Panc1 (cell line): Measurements from ENCODE around the gene CALCOCO2. TPM values are rescaled to one million over a fixed set of nuclear protein-coding genes. Genes with fewer than 3 reads are reported as not detected.
"Not testable (repeated sequence)": the region's sequence is repeated elsewhere in the genome, so short reads cannot be mapped to it uniquely, and the experiment has no call there.

Experiments used
- ATAC-seq: fragments of 200-7000 bp; cut with Tn5 transposase; 2 replicates; pipeline ENCODE4 v1.9.1; 2020; ENCODE audit warnings: mild to moderate bottlenecking, moderate library complexity
- BruUV-seq: library from RNA; stranded (reverse); fragments of 400-500 nt; replicated peaks from 2 replicates; lab custom pipeline; 2021; lab: Mats Ljungman, UMichigan
- CTCF ChIA-PET: fragments of 300-600 bp; sonication (Branson Sonifier 250); formaldehyde crosslinking; loops from one replicate; lab custom pipeline; 2022; ENCODE audit warnings: antibody characterized with exemption; lab: Charles Lee
- POLR2A ChIA-PET: fragments of 300-600 bp; sonication (Branson Sonifier 250); formaldehyde crosslinking; loops from one replicate; lab custom pipeline; 2022; ENCODE audit warnings: antibody characterized with exemption; lab: Charles Lee
- DNase-seq: peaks from one replicate; pipeline ENCODE4 v3.0.0-alpha.2; 2010; ENCODE audit warnings: low read depth, low spot score
- H3K27ac ChIP-seq: 2 replicates; pipeline ENCODE4 v1.5.1; 2011; ENCODE audit warnings: mild to moderate bottlenecking, low read length, inconsistent platforms
- H3K27me3 ChIP-seq: fragments of 200-500 bp; sonication (Bioruptor generic); 2 replicates; pipeline ENCODE4 v1.6.0; 2014; ENCODE audit warnings: low read length, inconsistent platforms; ENCODE audit not compliant: control insufficient read depth, insufficient read depth
- H3K36me3 ChIP-seq: fragments of 200-500 bp; sonication (Bioruptor generic); 2 replicates; pipeline ENCODE4 v1.5.1; 2014; ENCODE audit warnings: inconsistent platforms, mild to moderate bottlenecking, low read length, moderate library complexity; ENCODE audit not compliant: control insufficient read depth, insufficient read depth
- H3K4me1 ChIP-seq: 2 replicates; pipeline ENCODE4 v1.5.1; 2011; ENCODE audit warnings: inconsistent platforms, mild to moderate bottlenecking, low read length, moderate library complexity; ENCODE audit not compliant: control insufficient read depth, insufficient read depth
- H3K4me3 ChIP-seq, 2 experiments: 2 replicates each; pipeline ENCODE4 v1.5.1; 2011 to 2012; ENCODE audit warnings: low read depth in 2 of 2, low read length in 2 of 2, mild to moderate bottlenecking in 2 of 2, inconsistent platforms in 1 of 2, moderate library complexity in 1 of 2
- H3K9me3 ChIP-seq: fragments of 200-500 bp; sonication (Bioruptor generic); 2 replicates; pipeline ENCODE4 v1.5.1; 2014; ENCODE audit warnings: low read depth, mild to moderate bottlenecking, inconsistent platforms, low read length, moderate library complexity; ENCODE audit not compliant: control insufficient read depth, insufficient read depth
- CTCF ChIP-seq: fragments of 450-650 bp; IDR thresholded peaks from 2 replicates; pipeline ENCODE4 v1.5.1; 2017; ENCODE audit warnings: mild to moderate bottlenecking
- POLR2AphosphoS5 ChIP-seq: IDR thresholded peaks from 2 replicates; pipeline ENCODE4 v1.6.1; 2012; ENCODE audit warnings: mild to moderate bottlenecking, low read depth, low read length, moderate library complexity
- REST ChIP-seq, 2 experiments: IDR thresholded peaks; 2 replicates each; pipeline ENCODE4 v1.6.1; 2011 to 2012; ENCODE audit warnings: low read depth in 2 of 2, control low read depth in 1 of 2, low read length in 1 of 2, mild to moderate bottlenecking in 1 of 2, moderate library complexity in 1 of 2; ENCODE audit not compliant: insufficient read depth in 1 of 2
- SIN3A ChIP-seq: IDR thresholded peaks from 2 replicates; pipeline ENCODE4 v1.6.1; 2012; ENCODE audit warnings: low read depth, mild to moderate bottlenecking, low read length, moderate library complexity, borderline replicate concordance; ENCODE audit not compliant: insufficient read depth
- TCF7L2 ChIP-seq: IDR thresholded peaks from 2 replicates; pipeline ENCODE4 v1.6.1; 2011; ENCODE audit warnings: mild to moderate bottlenecking, low read depth, low read length, inconsistent platforms
- in situ Hi-C: cut with HindIII; loops from 2 replicates; pipeline ENCODE4 v1.10.0; 2016; ENCODE audit warnings: low sequenced_read_pairs, low pct_unique_long_range_greater_than_20kb
- intact Hi-C: fragments of 100-400 bp; cut with micrococcal nuclease; formaldehyde crosslinking; loops from one replicate; pipeline ENCODE4 v1.10.0; 2022; ENCODE audit not compliant: unreplicated experiment
- total RNA-seq: library from RNA; stranded (reverse); gene quantifications from one replicate; pipeline ENCODE4 v1.2.1, GENCODE V29; 2021; ENCODE audit not compliant: unreplicated experiment

The CALCOCO2 gene
- total RNA-seq, 1 experiment from 2014 or later, result 282 TPM

- peaks cover 8% of the 10 kb centered on the region; the same call in 1 of the 2 replicates for H3K27me3 ChIP-seq
- H3K4me1 ChIP-seq, result peaks cover 16% of the 10 kb centered on the region
- intact Hi-C loops, result no loop called here
- in situ Hi-C loops, result loop anchor here (10.0 kb wide), 1 partner anchor 66 kb away; no protein-coding TSS in a partner anchor
- ChIA-PET POLR2A (interaction anchor here (0.5 kb wide), 1 partner anchor 257 kb away, joined by 20 read pairs; no protein-coding TSS in a partner anchor), CTCF (interaction anchor here (0.6 to 8.9 kb wide), 2 partner anchors 15 to 61 kb away, joined by 4 to 111 read pairs; no protein-coding TSS in a partner anchor)
- no TSS peak for BruUV-seq
- H3K9me3 ChIP-seq, result no peaks in the 10 kb centered on the region
- H3K36me3 ChIP-seq, result no peaks in the 10 kb centered on the region
- TF ChIP-seq REST (IDR thresholded peaks at IDR 0.05; ENCODE audit: insufficient read depth in 1 of 2, low read depth in 2 of 2, low read length in 1 of 2), result no peak
- TF ChIP-seq TCF7L2, result no peak
- no peak for TF ChIP-seq SIN3A
- no peak for TF ChIP-seq CTCF
- no peak for TF ChIP-seq POLR2AphosphoS5
- no peak for ATAC-seq
- no peak overlapping the region for H3K4me3 ChIP-seq
- no peak for DNase-seq
- peak overlapping the region; percentile 23; the same call in 1 of the 2 replicates for H3K27ac ChIP-seq
Measured at GRCh38 chr17:48818361-48818841, 12.4 kb upstream of the CALCOCO2 start.

- in situ Hi-C loops, result loop anchor here (10.0 kb wide), 1 partner anchor 65 kb away; no protein-coding TSS in a partner anchor
- TF ChIP-seq SIN3A (no peak), TCF7L2 (no peak), REST (IDR thresholded peaks at IDR 0.05; ENCODE audit: insufficient read depth in 1 of 2, low read depth in 2 of 2, low read length in 1 of 2) (no peak), POLR2AphosphoS5 (no peak), CTCF (no peak)
- no TSS peak for BruUV-seq
- Histone ChIP-seq H3K9me3 (no peaks in the 10 kb centered on the region), H3K27me3 (peaks cover 8% of the 10 kb centered on the region; the same call in 1 of the 2 replicates), H3K36me3 (no peaks in the 10 kb centered on the region), H3K27ac (no peak overlapping the region), H3K4me3 (no peak overlapping the region), H3K4me1 (peaks cover 16% of the 10 kb centered on the region)
- POLR2A ChIA-PET, result no interaction called here
- CTCF ChIA-PET, result interaction anchor here (8.9 kb wide), 1 partner anchor 60 kb away, joined by 111 read pairs; no protein-coding TSS in a partner anchor
- intact Hi-C loops, result no loop called here
- no peak for DNase-seq
- no peak for ATAC-seq
Measured at GRCh38 chr17:48819466-48819865, 11.4 kb upstream of the CALCOCO2 start.

GRCh38 chr17:48820936-48821335 lies 9.9 kb upstream of the CALCOCO2 start:
- H3K9me3 ChIP-seq, POLR2A ChIA-PET, intact Hi-C loops, H3K36me3 ChIP-seq, DNase-seq, ATAC-seq, H3K27me3 ChIP-seq, in situ Hi-C loops, BruUV-seq, H3K4me3 ChIP-seq, H3K27ac ChIP-seq: not testable (repeated sequence)
- H3K4me1 ChIP-seq, result peaks cover 16% of the 10 kb centered on the region
- CTCF ChIA-PET, result interaction anchor here (0.7 to 1.3 kb wide), 2 partner anchors 58 to 139 kb away, joined by 3 to 5 read pairs; no protein-coding TSS in a partner anchor
